Erythroblast (primary cell): ENCODE measurements around the gene ARHGAP6.
A peak's percentile ranks its signal among the peaks of the same experiment; 100 is the strongest.
"Not testable (repeated sequence)": the region's sequence is repeated elsewhere in the genome, so short reads cannot be mapped to it uniquely, and the experiment has no call there.

Experiments used
- DNase-seq, 2 experiments: peaks; one replicate each; lab custom pipeline; 2025; lab: John Stamatoyannopoulos, UW
- GATA1 ChIP-seq: IDR thresholded peaks from 2 replicates; pipeline ENCODE4 v1.6.1; 2011; ENCODE audit warnings: low read depth, mild to moderate bottlenecking, control low read depth, low read length, moderate library complexity
- POLR2A ChIP-seq: IDR thresholded peaks from 2 replicates; pipeline ENCODE4 v1.6.1; 2011; ENCODE audit warnings: mild to moderate bottlenecking, low read length

ARHGAP6 gene

GRCh38 chrX:11124112-11124511 is 541.6 kb downstream of the ARHGAP6 start:
- TF ChIP-seq POLR2A (no peak), GATA1 (no peak)
- DNase-seq = no peak

DNA sequence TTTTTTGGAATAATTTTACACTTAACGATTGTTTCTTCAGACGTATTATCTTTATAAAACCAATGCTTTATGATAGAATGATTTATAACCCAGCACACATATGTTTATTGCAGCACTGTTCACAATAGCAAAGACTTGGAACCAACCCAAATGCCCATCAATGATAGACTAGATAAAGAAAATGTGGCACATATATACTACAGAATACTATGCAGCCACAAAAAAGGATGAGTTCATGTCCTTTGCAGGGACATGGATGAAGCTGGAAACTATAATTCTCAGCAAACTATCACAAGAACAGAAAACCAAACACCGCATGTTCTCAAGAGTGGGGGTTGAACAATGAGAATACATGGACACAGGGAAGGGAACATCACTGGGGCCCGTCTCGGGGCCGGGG is 542.6 kb downstream of the ARHGAP6 start:
- DNase-seq = not testable (repeated sequence)

DNA sequence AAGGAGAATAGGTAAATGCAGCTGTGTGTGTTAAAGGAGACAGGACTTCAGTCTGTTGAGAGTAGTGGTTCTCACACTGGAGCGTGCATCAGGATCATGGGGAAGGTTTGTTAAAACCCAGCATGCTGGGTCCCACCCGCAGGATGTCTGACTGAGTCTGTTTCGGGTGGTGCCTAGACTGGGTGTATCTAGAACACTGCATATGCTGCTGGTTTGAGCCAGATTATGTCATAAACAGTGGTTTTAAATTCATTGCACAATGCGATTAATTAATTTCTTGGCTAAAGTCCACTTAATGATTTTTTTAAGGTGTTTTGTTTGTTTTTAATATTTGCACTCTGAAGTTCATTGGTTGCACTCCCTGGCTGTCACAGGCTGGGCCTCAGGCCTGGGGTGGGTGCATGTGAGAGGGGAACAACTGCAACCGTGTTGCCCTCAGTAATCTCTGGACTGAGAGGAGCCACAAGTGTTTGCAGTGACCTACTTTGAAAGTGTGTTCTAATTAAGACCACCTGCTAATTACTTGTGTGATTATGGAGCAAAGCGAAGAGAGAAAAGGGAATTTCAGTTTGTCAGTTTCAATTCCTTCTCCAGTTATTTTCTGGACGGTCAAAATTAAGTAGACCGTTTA is 546.3 kb downstream of the ARHGAP6 start:
- TF ChIP-seq POLR2A = peak; percentile 24
- no peak for TF ChIP-seq GATA1
- DNase-seq = peak; percentile 68 to 74

- peak; percentile 61 to 65 for DNase-seq
Measured at GRCh38 chrX:11117745-11118144, 548.0 kb downstream of the ARHGAP6 start.

DNA sequence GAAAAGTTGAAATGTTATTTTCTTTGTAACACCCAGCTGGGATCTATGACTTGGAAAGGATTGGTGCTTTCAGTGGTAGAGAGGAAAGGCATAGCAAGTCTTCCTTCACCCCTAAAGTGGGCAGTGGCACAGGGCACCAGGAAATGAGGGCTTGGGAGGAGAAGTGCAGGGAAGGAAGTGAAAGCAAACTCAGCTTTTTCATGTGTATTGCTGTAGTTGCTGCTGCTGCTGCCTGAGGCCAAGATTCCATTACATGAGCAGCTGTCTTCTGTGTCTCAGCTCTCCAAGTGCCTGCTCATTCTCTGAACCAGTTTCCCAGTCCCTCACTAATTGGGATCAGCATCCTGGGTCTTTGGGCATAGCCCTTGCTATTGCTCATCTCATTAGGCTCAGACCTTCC is 552.0 kb downstream of the ARHGAP6 start:
- no peak for TF ChIP-seq POLR2A
- TF ChIP-seq GATA1 = no peak
- DNase-seq = no peak

More at GRCh38 chrX:11117745-11118144, 548.0 kb downstream of the ARHGAP6 start:
- no peak for TF ChIP-seq GATA1
- no peak for TF ChIP-seq POLR2A

- TF ChIP-seq POLR2A (no peak), GATA1 (no peak)
- DNase-seq = peak in 1 of 2 experiments; percentile 21
Measured at GRCh38 chrX:11111947-11112346, 553.8 kb downstream of the ARHGAP6 start.

DNA sequence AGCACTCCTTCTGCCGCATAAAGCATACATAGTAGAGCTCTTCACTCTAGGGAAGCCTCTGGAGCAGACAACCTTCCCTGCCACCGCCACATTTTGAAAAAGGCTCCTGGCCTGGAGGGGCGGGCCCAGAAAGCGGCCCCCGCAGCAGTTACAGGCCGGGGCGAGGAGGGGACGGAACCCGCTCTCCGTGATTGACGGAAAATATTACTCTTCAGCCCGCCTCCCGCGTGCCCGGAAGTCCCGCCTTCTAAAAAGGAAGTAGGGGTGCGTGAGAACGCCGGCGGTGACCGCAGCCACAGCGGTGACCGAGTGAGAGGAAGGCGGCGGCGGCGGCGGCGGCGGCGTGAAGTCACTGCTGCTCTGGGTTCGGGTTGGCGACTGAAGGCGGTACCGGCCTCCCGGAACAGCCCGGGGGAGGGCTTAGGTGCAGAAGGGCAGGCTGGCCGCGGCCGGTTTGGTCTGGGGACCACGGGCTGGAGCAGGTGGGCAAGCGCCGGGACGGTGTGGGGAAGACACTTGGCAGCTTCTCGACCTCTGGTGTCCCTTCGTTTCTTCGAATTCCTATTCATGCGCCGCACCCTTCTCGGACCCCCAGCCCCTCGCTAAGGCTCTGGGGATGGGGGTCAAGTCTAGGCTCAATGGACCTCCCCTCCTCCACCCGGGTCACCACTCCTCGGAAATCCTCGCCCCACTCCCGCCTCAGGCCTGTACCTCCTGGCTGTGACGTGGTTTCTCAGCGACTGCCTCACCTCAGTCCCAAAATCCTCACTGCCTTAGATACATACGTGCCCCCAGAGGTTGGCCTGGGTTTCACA is 554.5 kb downstream of the ARHGAP6 start, which contains the start of gene HCCS:
HCCS (plus strand) TSS at position 296 of the 815 bp plus-strand sequence. CDS start 729 bp downstream, outside the sequence.
- TF ChIP-seq POLR2A (peak; percentile 57), GATA1 (no peak)
- peak; percentile 91 to 92 for DNase-seq

- no peak for TF ChIP-seq GATA1
- no peak for TF ChIP-seq POLR2A
- DNase-seq = no peak
Measured at GRCh38 chrX:11109968-11110367, 555.8 kb downstream of the ARHGAP6 start.

DNA sequence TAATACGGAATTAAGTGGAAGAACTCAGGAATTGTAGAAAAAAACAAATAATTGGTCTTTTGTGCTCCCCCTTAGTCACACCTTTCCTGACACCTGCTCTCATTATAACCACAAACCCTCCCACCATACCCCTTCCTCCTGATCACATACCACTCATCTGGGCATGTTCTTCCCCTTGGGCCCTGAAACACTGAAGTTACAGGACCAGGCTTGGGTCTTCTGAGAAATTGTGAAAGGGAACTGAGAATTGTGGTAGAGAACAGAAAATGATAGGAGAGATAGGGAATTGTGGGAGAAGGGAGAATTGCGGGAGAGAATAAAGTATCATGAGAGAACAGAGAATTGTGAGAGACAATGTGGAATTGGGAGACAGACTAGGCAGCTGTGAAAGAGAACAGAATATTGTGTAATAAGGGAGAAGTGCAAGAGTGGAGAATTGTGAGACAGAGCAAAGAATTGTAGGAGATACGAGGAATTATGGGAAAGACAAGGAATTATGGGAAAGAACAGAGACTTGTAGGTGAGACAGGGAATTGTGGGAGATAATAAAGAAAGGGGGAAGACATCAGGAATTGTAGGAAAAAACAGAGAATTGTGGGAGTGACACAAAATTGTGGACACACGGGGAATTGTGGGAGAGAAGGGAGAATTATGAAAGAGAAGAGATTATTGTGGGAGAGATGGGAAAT is 557.3 kb downstream of the ARHGAP6 start:
- no peak for TF ChIP-seq GATA1
- no peak for TF ChIP-seq POLR2A
- no peak for DNase-seq

DNA sequence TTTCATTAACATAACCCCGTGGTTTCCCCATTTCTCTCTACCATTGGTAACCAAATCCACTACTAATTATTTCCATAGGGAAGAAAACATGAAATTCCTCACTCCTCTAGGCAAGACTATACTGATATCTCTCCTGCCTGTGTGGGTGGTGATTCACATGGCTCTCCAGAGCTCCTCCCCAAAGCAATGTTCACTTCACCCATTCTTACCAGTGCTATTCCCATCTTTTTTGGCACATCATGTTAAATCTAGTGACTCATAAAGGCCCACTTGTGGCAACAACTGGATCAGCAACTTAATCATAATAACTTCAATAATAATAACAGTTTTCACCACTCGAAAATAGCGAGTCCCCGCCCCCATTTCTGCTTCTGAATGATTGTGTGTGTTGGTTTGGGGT is 560.6 kb downstream of the ARHGAP6 start:
- TF ChIP-seq POLR2A (no peak), GATA1 (no peak)
- peak in 1 of 2 experiments; percentile 2 for DNase-seq

- DNase-seq = no peak
- no peak for TF ChIP-seq POLR2A
- no peak for TF ChIP-seq GATA1
Measured at GRCh38 chrX:11103751-11104150, 562.0 kb downstream of the ARHGAP6 start.

DNA sequence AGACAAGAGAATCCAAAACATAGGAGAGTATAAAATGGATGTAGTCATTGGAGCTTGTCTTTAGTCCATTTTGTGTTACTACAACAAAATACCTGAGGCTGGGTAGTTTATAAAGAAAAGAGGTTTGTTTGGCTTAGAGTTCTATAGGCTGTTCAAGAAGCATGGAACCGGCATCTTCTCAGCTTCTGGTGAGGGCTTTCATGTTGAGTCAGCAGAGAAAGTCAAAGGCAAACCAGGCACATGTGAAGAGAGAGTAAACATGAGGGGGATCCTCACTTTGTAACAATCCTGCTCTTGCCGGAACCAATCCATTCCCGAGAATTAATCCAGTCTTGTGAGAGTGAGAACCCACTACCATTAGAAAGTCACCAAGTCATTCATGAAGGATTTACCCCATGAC is 562.7 kb downstream of the ARHGAP6 start:
- TF ChIP-seq GATA1 = no peak
- TF ChIP-seq POLR2A = no peak
- no peak for DNase-seq

GRCh38 chrX:11100281-11101035 is 565.3 kb downstream of the ARHGAP6 start:
- no peak for TF ChIP-seq POLR2A
- TF ChIP-seq GATA1 = no peak

More at GRCh38 chrX:11100281-11101035, 565.3 kb downstream of the ARHGAP6 start:
- peak; percentile 16 to 44 for DNase-seq
